GM20000 (cell line): Measurements from ENCODE around the gene TERF2IP.

ENCODE experiments used
- DNase-seq: peaks from one replicate; pipeline ENCODE4 v3.0.0; 2012; ENCODE audit warnings: low spot score
- TF ChIP-seq, protein P1 (sequence below): IDR thresholded peaks from 2 replicates; pipeline ENCODE4 v1.5.1; 2012; ENCODE audit warnings: mild to moderate bottlenecking, control low read depth; ENCODE audit errors: extremely low read depth, missing control alignments

TERF2IP gene

DNA sequence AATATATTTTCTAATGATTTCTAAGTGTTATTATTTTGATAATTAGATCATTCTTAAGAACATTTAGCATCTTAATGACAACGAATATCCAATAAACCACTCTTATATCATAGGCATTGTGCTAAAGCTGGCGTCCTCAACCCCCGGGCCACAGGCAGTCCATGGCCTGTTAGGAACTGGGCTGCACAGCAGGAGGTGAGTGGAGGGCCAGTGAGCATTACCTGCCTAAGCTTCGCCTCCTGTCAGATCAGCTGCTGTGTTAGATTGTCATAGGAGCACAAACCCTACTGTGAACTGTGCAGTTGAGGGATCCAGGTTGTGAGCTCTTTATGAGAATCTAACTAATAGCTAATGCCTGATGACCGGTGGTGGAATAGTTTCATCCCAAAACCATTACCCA, 50.0 kb downstream of the TERF2IP start:
- DNase-seq = no peak
- TF ChIP-seq, protein P1, sequence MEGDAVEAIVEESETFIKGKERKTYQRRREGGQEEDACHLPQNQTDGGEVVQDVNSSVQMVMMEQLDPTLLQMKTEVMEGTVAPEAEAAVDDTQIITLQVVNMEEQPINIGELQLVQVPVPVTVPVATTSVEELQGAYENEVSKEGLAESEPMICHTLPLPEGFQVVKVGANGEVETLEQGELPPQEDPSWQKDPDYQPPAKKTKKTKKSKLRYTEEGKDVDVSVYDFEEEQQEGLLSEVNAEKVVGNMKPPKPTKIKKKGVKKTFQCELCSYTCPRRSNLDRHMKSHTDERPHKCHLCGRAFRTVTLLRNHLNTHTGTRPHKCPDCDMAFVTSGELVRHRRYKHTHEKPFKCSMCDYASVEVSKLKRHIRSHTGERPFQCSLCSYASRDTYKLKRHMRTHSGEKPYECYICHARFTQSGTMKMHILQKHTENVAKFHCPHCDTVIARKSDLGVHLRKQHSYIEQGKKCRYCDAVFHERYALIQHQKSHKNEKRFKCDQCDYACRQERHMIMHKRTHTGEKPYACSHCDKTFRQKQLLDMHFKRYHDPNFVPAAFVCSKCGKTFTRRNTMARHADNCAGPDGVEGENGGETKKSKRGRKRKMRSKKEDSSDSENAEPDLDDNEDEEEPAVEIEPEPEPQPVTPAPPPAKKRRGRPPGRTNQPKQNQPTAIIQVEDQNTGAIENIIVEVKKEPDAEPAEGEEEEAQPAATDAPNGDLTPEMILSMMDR = no peak

DNA sequence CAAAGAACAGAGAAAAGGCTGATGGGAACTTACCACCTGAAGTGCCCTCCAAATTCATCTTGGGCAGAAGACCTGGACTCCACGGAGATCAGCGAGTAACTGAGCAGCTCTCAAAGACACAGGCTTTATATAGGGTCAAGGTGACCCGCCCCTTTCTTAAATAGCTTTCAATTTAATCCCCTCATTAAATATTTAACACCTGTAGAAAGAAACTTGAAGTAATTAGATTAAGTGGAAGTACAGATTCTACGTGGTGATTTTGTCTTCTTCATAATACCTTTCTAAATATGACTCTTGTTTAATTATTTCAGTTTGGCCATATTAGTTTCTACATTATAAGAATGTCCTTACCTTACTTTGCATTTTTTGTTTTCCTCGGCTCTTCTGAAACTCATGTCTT, 53.8 kb downstream of the TERF2IP start, which contains the start of gene DUXB:
Gene DUXB, minus strand, starts transcription at position 101 of the 400 bp plus-strand sequence. Its CDS starts 43 bp downstream, at position 58.
- no peak for DNase-seq
- TF ChIP-seq, protein P1 = no peak

DNA sequence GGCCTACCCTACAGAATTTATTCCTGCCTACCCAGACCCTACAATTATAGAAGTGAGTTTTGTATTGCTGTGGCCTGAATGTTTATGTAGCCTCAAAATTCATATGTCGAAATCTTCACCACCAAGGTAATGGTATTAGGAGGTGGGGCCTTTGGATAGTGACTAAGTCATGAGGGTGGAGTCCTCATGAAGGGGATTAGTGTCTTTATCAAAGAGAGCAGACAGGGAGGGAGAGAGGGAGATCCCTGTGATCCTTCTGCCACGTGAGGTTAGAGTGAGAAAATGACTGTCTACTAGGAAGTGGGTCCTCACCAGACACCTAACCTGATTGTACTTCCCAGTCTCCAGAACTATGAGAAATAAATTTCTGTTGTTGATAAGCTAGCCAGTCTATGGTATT, 54.7 kb downstream of the TERF2IP start:
- no peak for DNase-seq
- TF ChIP-seq, protein P1 = no peak

DNA sequence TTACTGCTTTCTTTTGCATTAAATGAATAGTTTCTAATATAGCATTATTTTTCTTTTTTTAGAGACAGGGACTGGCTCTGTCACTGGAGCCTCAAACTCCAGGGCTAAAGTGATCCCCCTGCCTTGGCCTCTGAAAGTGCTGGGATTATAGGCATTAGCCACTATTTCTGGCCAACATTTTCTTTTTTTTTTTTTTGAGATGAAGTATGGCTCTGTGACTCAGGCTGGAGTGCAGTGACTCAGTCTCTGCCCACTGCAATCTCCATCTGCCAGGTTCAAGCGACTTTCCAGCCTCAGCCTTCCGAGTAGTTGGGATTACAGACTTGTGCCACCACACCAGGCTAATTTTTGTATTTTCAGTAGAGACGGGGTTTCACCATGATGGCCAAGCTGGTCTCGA, 55.7 kb downstream of the TERF2IP start:
- DNase-seq = no peak
- TF ChIP-seq, protein P1 = no peak
